Astrocyte (in vitro differentiated cells and primary cell): ENCODE measurements around the gene CCR5. TPM values are rescaled to one million over a fixed set of nuclear protein-coding genes. Genes with fewer than 3 reads are reported as not detected.
A peak's percentile ranks its signal among the peaks of the same experiment; 100 is the strongest.

ENCODE experiments used
- DNase-seq: peaks from one replicate; pipeline ENCODE4 v3.0.0-alpha.2; 2010; ENCODE audit warnings: low read depth
- FAIRE-seq: peaks from 2 replicates; lab custom pipeline; 2011; peaks lifted over from hg19 to GRCh38; lab: Jason Lieb, UNC
- H2AFZ ChIP-seq: 2 replicates; pipeline ENCODE4 v1.6.0; 2012; ENCODE audit warnings: low read depth, low read length, inconsistent platforms
- H3K27ac ChIP-seq: 2 replicates; pipeline ENCODE4 v1.5.1; 2011; ENCODE audit warnings: low read depth, low read length, inconsistent platforms
- H3K27me3 ChIP-seq: 2 replicates; pipeline ENCODE4 v1.6.0; 2011; ENCODE audit warnings: low read length, inconsistent platforms; ENCODE audit not compliant: insufficient read depth
- H3K36me3 ChIP-seq: 2 replicates; pipeline ENCODE4 v1.5.1; 2011; ENCODE audit warnings: low read length, inconsistent platforms; ENCODE audit not compliant: insufficient read depth
- H3K4me1 ChIP-seq: 2 replicates; pipeline ENCODE4 v1.5.1; 2011; ENCODE audit warnings: low read length, inconsistent platforms; ENCODE audit not compliant: insufficient read depth
- H3K4me2 ChIP-seq: 2 replicates; pipeline ENCODE4 v1.6.0; 2012; ENCODE audit warnings: low read length, inconsistent platforms
- H3K4me3 ChIP-seq: 2 replicates; pipeline ENCODE4 v1.5.1; 2011; ENCODE audit warnings: low read depth, mild to moderate bottlenecking, low read length, inconsistent platforms; ENCODE audit not compliant: insufficient read depth
- H3K79me2 ChIP-seq: 2 replicates; pipeline ENCODE4 v1.6.0; 2012; ENCODE audit warnings: mild to moderate bottlenecking, low read length, inconsistent platforms; ENCODE audit not compliant: insufficient read depth
- H3K9ac ChIP-seq: 2 replicates; pipeline ENCODE4 v1.6.0; 2012; ENCODE audit warnings: mild to moderate bottlenecking, low read length, inconsistent platforms
- H3K9me3 ChIP-seq: 2 replicates; pipeline ENCODE4 v1.5.1; 2012; ENCODE audit warnings: low read depth, mild to moderate bottlenecking, low read length, inconsistent platforms; ENCODE audit not compliant: insufficient read depth
- H4K20me1 ChIP-seq: 2 replicates; pipeline ENCODE4 v1.6.0; 2012; ENCODE audit warnings: low read length, inconsistent platforms; ENCODE audit not compliant: insufficient read depth
- H3K27ac Mint-ChIP-seq: one replicate; pipeline ENCODE4 v1.8.0; 2021; ENCODE audit warnings: mild to moderate bottlenecking, mixed read lengths; ENCODE audit not compliant: unreplicated experiment
- H3K27me3 Mint-ChIP-seq: one replicate; pipeline ENCODE4 v1.8.0; 2021; ENCODE audit warnings: low read depth, mixed read lengths; ENCODE audit not compliant: unreplicated experiment
- H3K36me3 Mint-ChIP-seq: one replicate; pipeline ENCODE4 v1.8.0; 2021; ENCODE audit warnings: low read depth, mixed read lengths; ENCODE audit not compliant: unreplicated experiment
- H3K4me1 Mint-ChIP-seq: one replicate; pipeline ENCODE4 v1.8.0; 2021; ENCODE audit warnings: low read depth, mixed read lengths; ENCODE audit not compliant: unreplicated experiment
- H3K4me3 Mint-ChIP-seq: one replicate; pipeline ENCODE4 v1.8.0; 2021; ENCODE audit warnings: mild to moderate bottlenecking, moderate library complexity, mixed read lengths; ENCODE audit not compliant: unreplicated experiment
- H3K9me3 Mint-ChIP-seq: one replicate; pipeline ENCODE4 v1.8.0; 2021; ENCODE audit warnings: mild to moderate bottlenecking, mixed read lengths; ENCODE audit not compliant: unreplicated experiment
- CTCF ChIP-seq: IDR thresholded peaks from 2 replicates; pipeline ENCODE4 v1.5.1; 2011; ENCODE audit warnings: low read depth, mild to moderate bottlenecking, inconsistent platforms, low read length, moderate library complexity; ENCODE audit not compliant: insufficient read depth
- EZH2 ChIP-seq: IDR thresholded peaks from 2 replicates; pipeline ENCODE4 v1.6.1; 2012; ENCODE audit warnings: mild to moderate bottlenecking, low read length, inconsistent platforms; ENCODE audit not compliant: insufficient read depth
- total RNA-seq: library from RNA; stranded (reverse); gene quantifications from 2 replicates; pipeline ENCODE4 v1.2.1, GENCODE V29; 2021

CCR5 gene
- total RNA-seq, 1 donor from 2014 or later: not detected

- H3K4me3 Mint-ChIP-seq: no peak overlapping the region
- no peak for FAIRE-seq
- peaks cover 13% of the 10 kb centered on the region for H3K4me1 ChIP-seq
These were observed 28.8 kb downstream of the CCR5 start for GRCh38 chr3:46399557-46399956.

GRCh38 chr3:46400000-46400734 lies 29.4 kb downstream of the CCR5 start:
- DNase-seq (peak; percentile 78), FAIRE-seq (no peak)
- Histone ChIP-seq H3K9ac (no peak overlapping the region), H3K79me2 (no peaks in the 10 kb centered on the region), H3K36me3 (no peaks in the 10 kb centered on the region), H3K27ac (no peak overlapping the region), H3K4me3 (no peak overlapping the region), H3K9me3 (no peaks in the 10 kb centered on the region), H3K4me2 (peak overlapping the region; percentile 24), H3K27me3 (peaks cover 2% of the 10 kb centered on the region), H2AFZ (no peak overlapping the region), H4K20me1 (no peaks in the 10 kb centered on the region), H3K4me1 (peaks cover 13% of the 10 kb centered on the region)
- Mint-ChIP-seq H3K4me3 (no peak overlapping the region), H3K27me3 (no peaks in the 10 kb centered on the region), H3K4me1 (peaks cover 13% of the 10 kb centered on the region), H3K27ac (no peak overlapping the region), H3K9me3 (peaks cover 3% of the 10 kb centered on the region), H3K36me3 (no peaks in the 10 kb centered on the region)
- TF ChIP-seq EZH2: no peak
- no peak for TF ChIP-seq CTCF

More at GRCh38 chr3:46399557-46399956, 28.8 kb downstream of the CCR5 start:
- no peak overlapping the region for H2AFZ ChIP-seq
- peak; percentile 12 for DNase-seq
- no peaks in the 10 kb centered on the region for H3K36me3 Mint-ChIP-seq
- H3K9ac ChIP-seq: no peak overlapping the region
- TF ChIP-seq EZH2 (no peak), CTCF (no peak)
- peak overlapping the region; percentile 4 for H3K4me2 ChIP-seq
- H3K9me3 Mint-ChIP-seq: peaks cover 4% of the 10 kb centered on the region
- H4K20me1 ChIP-seq: no peaks in the 10 kb centered on the region
- no peaks in the 10 kb centered on the region for H3K36me3 ChIP-seq
- no peak overlapping the region for H3K27ac ChIP-seq
- no peaks in the 10 kb centered on the region for H3K9me3 ChIP-seq
- H3K4me3 ChIP-seq: no peak overlapping the region
- H3K27me3 ChIP-seq: peaks cover 2% of the 10 kb centered on the region
- no peaks in the 10 kb centered on the region for H3K79me2 ChIP-seq
- H3K27me3 Mint-ChIP-seq: no peaks in the 10 kb centered on the region
- no peak overlapping the region for H3K27ac Mint-ChIP-seq
- H3K4me1 Mint-ChIP-seq: peaks cover 17% of the 10 kb centered on the region

DNA sequence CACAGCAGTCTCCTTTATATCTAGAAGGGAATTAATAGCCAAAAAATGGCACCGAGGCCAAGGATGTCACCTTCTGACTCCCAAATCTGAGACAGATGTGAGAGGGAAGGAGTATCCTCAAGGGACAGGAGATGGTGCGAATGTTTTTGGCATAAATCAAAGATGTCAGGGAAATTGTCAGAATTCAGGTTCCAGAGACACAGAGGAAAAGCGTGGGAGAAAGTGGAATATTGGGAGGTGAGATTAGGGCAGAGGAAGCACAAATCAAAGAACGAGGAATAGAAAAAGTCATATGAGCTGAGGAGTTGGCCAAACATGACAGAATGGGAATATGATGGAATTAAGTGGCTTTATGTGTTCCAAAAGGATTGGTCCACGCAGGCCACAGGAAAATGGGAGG lies 30.1 kb downstream of the CCR5 start:
- Histone ChIP-seq H3K79me2 (no peaks in the 10 kb centered on the region), H3K4me2 (no peak overlapping the region), H2AFZ (no peak overlapping the region), H3K27me3 (peaks cover 2% of the 10 kb centered on the region), H3K27ac (no peak overlapping the region), H4K20me1 (no peaks in the 10 kb centered on the region), H3K9ac (no peak overlapping the region), H3K4me1 (peaks cover 13% of the 10 kb centered on the region), H3K4me3 (no peak overlapping the region), H3K36me3 (no peaks in the 10 kb centered on the region), H3K9me3 (no peaks in the 10 kb centered on the region)
- H3K27ac Mint-ChIP-seq: no peak overlapping the region
- peaks cover 6% of the 10 kb centered on the region for H3K4me1 Mint-ChIP-seq
- TF ChIP-seq EZH2: no peak
- TF ChIP-seq CTCF: no peak
- no peaks in the 10 kb centered on the region for H3K36me3 Mint-ChIP-seq
- H3K4me3 Mint-ChIP-seq: no peak overlapping the region
- no peak for FAIRE-seq
- H3K9me3 Mint-ChIP-seq: peaks cover 3% of the 10 kb centered on the region
- H3K27me3 Mint-ChIP-seq: no peaks in the 10 kb centered on the region
- DNase-seq: no peak
